ENCODE measurements around the gene KCTD18.

DNA sequence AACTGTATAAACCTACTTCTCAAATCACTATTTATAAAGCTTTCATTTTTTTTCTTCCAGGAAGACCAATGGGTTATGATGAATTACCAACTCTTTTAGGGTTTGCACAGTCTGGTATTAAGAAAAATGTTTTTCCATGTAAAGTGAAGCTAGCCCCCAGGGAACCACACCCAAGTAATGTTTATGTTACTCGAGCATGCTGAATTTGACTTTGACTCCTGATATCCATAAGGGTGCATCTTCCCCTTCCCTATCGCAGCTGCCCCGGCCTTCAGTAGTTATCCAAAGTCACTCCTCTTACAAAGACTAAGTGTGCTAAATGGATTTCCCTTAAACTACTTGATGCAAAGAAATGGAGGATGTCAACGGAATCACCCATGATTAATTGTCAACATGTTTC is 21.7 kb downstream of the KCTD18 start:
- TF ChIP-seq GATA2 (IDR thresholded peaks at IDR 0.05; ENCODE audit: low read depth, low read length): no peak
- TF ChIP-seq GATA3 (IDR thresholded peaks at IDR 0.05; ENCODE audit: low read depth, low read length): no peak
